Neuronal stem cell (in vitro differentiated cells): ENCODE data around the gene TTC28.

Experiments
- DNase-seq: peaks from one replicate; pipeline ENCODE4 v3.0.0-alpha.2; 2013; ENCODE audit warnings: low spot score
- H2AFZ ChIP-seq: one replicate; pipeline ENCODE4 v1.6.1; 2013; ENCODE audit warnings: mild to moderate bottlenecking, low read length, inconsistent platforms
- H2AK5ac ChIP-seq: 2 replicates; pipeline ENCODE4 v1.6.1; 2013; ENCODE audit warnings: low read depth, mild to moderate bottlenecking, inconsistent platforms, low read length, moderate library complexity, mixed read lengths
- H2BK120ac ChIP-seq: 2 replicates; pipeline ENCODE4 v1.6.1; 2013; ENCODE audit warnings: low read depth, mild to moderate bottlenecking, inconsistent platforms, low read length, moderate library complexity, mixed read lengths
- H2BK12ac ChIP-seq: one replicate; pipeline ENCODE4 v1.6.1; 2013; ENCODE audit warnings: low read length, inconsistent platforms
- H2BK15ac ChIP-seq: 2 replicates; pipeline ENCODE4 v1.6.1; 2013; ENCODE audit warnings: mild to moderate bottlenecking, low read length, inconsistent platforms, mixed read lengths
- H2BK5ac ChIP-seq: one replicate; pipeline ENCODE4 v1.6.1; 2013; ENCODE audit warnings: inconsistent platforms, mild to moderate bottlenecking, low read length, moderate library complexity
- H3K14ac ChIP-seq: one replicate; pipeline ENCODE4 v1.6.1; 2013; ENCODE audit warnings: low read length, inconsistent platforms
- H3K18ac ChIP-seq: 2 replicates; pipeline ENCODE4 v1.6.1; 2013; ENCODE audit warnings: low read length, inconsistent platforms
- H3K23ac ChIP-seq: 2 replicates; pipeline ENCODE4 v1.6.1; 2013; ENCODE audit warnings: low read depth, mild to moderate bottlenecking, mixed read lengths, low read length, inconsistent platforms; ENCODE audit not compliant: poor library complexity
- H3K27ac ChIP-seq: replicated peaks from 3 replicates; pipeline ENCODE4 v1.5.1; 2013; ENCODE audit warnings: low read length, inconsistent platforms
- H3K27me3 ChIP-seq, 3 experiments: 2 replicates each; pipeline ENCODE4 v1.6.1; 2013; ENCODE audit warnings: low read length in 3 of 3, mild to moderate bottlenecking in 2 of 3, inconsistent platforms in 1 of 3, low read depth in 1 of 3, mixed read lengths in 1 of 3, moderate library complexity in 1 of 3; ENCODE audit not compliant: control insufficient read depth in 3 of 3, insufficient read depth in 3 of 3
- H3K36me3 ChIP-seq, 2 donors: replicated peaks in 1 of 2; 2 replicates each; pipeline ENCODE4 v1.6.1; 2013; ENCODE audit warnings: low read length in 2 of 2; ENCODE audit not compliant: control insufficient read depth in 2 of 2, insufficient read depth in 2 of 2
- H3K4ac ChIP-seq: 2 replicates; pipeline ENCODE4 v1.6.1; 2013; ENCODE audit warnings: inconsistent platforms, mild to moderate bottlenecking, low read length, moderate library complexity
- H3K4me1 ChIP-seq, 2 donors: 1 replicate in 1 of 2; 2 replicates in 1 of 2; pipeline ENCODE4 v1.6.1; 2013; ENCODE audit warnings: low read length in 2 of 2, low read depth in 1 of 2; ENCODE audit not compliant: control insufficient read depth in 2 of 2, insufficient read depth in 1 of 2
- H3K4me2 ChIP-seq: one replicate; pipeline ENCODE4 v1.6.1; 2013; ENCODE audit warnings: mild to moderate bottlenecking, low read length, inconsistent platforms; ENCODE audit not compliant: insufficient read depth, poor library complexity, severe bottlenecking
- H3K4me3 ChIP-seq, 2 donors: 2 replicates each; pipeline ENCODE4 v1.5.1; 2013; ENCODE audit warnings: low read length in 2 of 2, mild to moderate bottlenecking in 2 of 2, inconsistent platforms in 1 of 2, moderate library complexity in 1 of 2
- H3K79me1 ChIP-seq: one replicate; pipeline ENCODE4 v1.6.1; 2013; ENCODE audit warnings: low read depth, mild to moderate bottlenecking, inconsistent platforms, low read length, moderate library complexity
- H3K9ac ChIP-seq: one replicate; pipeline ENCODE4 v1.6.1; 2013; ENCODE audit warnings: mild to moderate bottlenecking, low read depth, low read length, inconsistent platforms; ENCODE audit not compliant: poor library complexity
- H3K9me3 ChIP-seq, 2 donors: replicated peaks in 1 of 2; 2 replicates each; pipeline versions ENCODE3 to v1.6.1; 2013; ENCODE audit warnings: low read length in 2 of 2, mild to moderate bottlenecking in 2 of 2, inconsistent platforms in 1 of 2, low read depth in 1 of 2, mixed read lengths in 1 of 2, moderate library complexity in 1 of 2; ENCODE audit not compliant: control insufficient read depth in 2 of 2, insufficient read depth in 1 of 2
- H4K8ac ChIP-seq: one replicate; pipeline ENCODE4 v1.6.1; 2013; ENCODE audit warnings: low read depth, mild to moderate bottlenecking, inconsistent platforms, low read length, moderate library complexity
- H4K91ac ChIP-seq: one replicate; pipeline ENCODE4 v1.6.1; 2013; ENCODE audit warnings: low read length, low read depth, mild to moderate bottlenecking, inconsistent platforms; ENCODE audit not compliant: poor library complexity
- WGBS, 2 donors: extraction: QIAGEN DNeasy Blood & Tissue Kit; methylation state at CpG; one replicate each; pipeline ENCODE4 v1.1.7; 2013; ENCODE audit warnings: missing lambda C conversion rate in 2 of 2, mixed read lengths in 1 of 2; ENCODE audit not compliant: insufficient read length in 2 of 2, insufficient replicate concordance in 1 of 2; ENCODE audit errors: extremely low coverage in 2 of 2; 5-methylcytosine and 5-hydroxymethylcytosine counted together

The TTC28 gene

DNA sequence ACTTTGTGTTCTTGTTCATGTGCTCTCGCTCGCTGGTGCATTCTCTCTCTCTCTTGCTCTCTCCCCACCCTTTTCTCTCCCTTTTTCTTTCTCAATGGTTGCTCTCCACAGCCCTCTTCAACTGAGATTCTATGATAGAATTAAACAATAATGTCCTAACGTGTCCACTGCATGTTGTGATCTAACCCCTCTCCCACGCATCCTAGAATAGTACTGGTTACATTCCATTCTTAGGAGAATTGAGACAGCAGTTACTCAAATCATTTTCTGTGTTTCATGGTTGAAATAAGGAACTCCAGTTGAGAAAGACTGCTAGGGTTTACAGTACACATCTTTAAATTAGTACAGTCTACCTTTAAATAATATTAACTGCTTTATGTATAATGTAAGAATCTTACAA is 442.5 kb downstream of the TTC28 start:
- H3K4me1 ChIP-seq: peaks cover 2 to 3% of the 10 kb centered on the region in 2 donors
- WGBS, 2 donors: no CpG with 5 or more reads among the region's 4 CpGs
- DNase-seq: no peak
- H2AFZ ChIP-seq: no peak overlapping the region
- H2AK5ac ChIP-seq: no peak overlapping the region
- H2BK12ac ChIP-seq: no peak overlapping the region
- no peak overlapping the region for H2BK120ac ChIP-seq
- H3K27ac ChIP-seq: no peak overlapping the region
- H3K4me3 ChIP-seq: no peak overlapping the region
- H3K9ac ChIP-seq: no peak overlapping the region
- no peak overlapping the region for H2BK5ac ChIP-seq
- H3K18ac ChIP-seq: no peak overlapping the region
- no peaks in the 10 kb centered on the region for H3K79me1 ChIP-seq
- H4K8ac ChIP-seq: no peak overlapping the region
- no peaks in the 10 kb centered on the region for H3K27me3 ChIP-seq
- no peaks in the 10 kb centered on the region for H3K36me3 ChIP-seq
- no peak overlapping the region for H2BK15ac ChIP-seq
- H3K4ac ChIP-seq: no peak overlapping the region
- no peak overlapping the region for H4K91ac ChIP-seq
- no peak overlapping the region for H3K4me2 ChIP-seq
- no peak overlapping the region for H3K23ac ChIP-seq
- H3K14ac ChIP-seq: no peak overlapping the region
- H3K9me3 ChIP-seq: peaks cover 0 to 8% of the 10 kb centered on the region in 2 donors

DNA sequence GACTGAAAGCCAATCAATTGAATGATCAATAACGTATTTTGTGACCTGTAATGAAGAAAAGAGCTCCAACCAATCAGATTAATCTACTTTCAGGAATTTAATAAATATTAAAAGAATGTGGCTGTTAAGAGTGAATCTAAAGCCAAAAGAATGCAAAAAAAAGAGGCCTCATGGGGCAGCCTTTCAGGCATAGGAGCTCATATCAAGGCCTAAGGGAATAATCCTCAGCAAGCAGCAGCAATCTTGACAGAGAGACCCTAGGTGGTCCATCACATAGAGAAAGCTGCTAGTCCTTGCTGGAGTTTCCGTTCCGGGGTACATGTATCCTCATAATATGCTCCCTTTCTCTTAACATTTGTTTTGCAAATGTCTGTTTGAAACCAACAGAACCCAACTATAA is 447.4 kb downstream of the TTC28 start:
- no peak overlapping the region for H2BK5ac ChIP-seq
- no peak overlapping the region for H2BK120ac ChIP-seq
- no peaks in the 10 kb centered on the region for H3K79me1 ChIP-seq
- H4K91ac ChIP-seq: no peak overlapping the region
- H3K4me2 ChIP-seq: no peak overlapping the region
- no peak overlapping the region for H3K9ac ChIP-seq
- H2BK12ac ChIP-seq: no peak overlapping the region
- peaks cover 9 to 23% of the 10 kb centered on the region in 2 donors for H3K4me1 ChIP-seq
- H2BK15ac ChIP-seq: no peak overlapping the region
- no peaks in the 10 kb centered on the region for H3K9me3 ChIP-seq
- no peak overlapping the region for H3K14ac ChIP-seq
- H3K23ac ChIP-seq: no peak overlapping the region
- DNase-seq: no peak
- H2AK5ac ChIP-seq: no peak overlapping the region
- no peak overlapping the region for H3K4ac ChIP-seq
- no peaks in the 10 kb centered on the region for H3K27me3 ChIP-seq
- H3K4me3 ChIP-seq: no peak overlapping the region
- H3K36me3 ChIP-seq: no peaks in the 10 kb centered on the region
- H3K27ac ChIP-seq: no peak overlapping the region
- no peak overlapping the region for H4K8ac ChIP-seq
- no peak overlapping the region for H3K18ac ChIP-seq
- WGBS, 2 donors: no CpG with 5 or more reads among the region's 3 CpGs
- H2AFZ ChIP-seq: no peak overlapping the region

DNA sequence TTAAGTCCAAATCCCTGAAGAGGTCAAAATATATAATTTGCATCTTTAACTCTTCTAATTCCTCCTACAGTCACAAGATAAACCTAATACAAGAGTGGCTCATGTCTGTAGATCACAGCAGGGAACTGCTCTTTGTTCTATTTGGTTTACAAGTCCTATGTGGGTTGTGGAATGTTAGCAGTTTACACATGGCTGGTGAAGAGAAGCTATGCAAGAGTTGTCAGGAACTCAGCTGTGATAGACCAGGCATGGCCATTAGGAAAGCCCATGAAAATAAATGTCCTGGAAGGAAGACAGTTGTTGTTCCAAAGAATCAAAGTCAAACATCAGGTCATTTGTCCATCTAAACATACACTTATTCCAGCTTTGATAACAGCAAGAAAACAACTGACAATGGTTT is 448.2 kb downstream of the TTC28 start:
- Histone ChIP-seq H2AFZ (no peak overlapping the region), H3K23ac (no peak overlapping the region), H4K8ac (no peak overlapping the region), H4K91ac (no peak overlapping the region), H3K4me2 (no peak overlapping the region), H3K9ac (no peak overlapping the region), H3K9me3 (no peaks in the 10 kb centered on the region), H2BK12ac (no peak overlapping the region), H3K36me3 (no peaks in the 10 kb centered on the region), H2AK5ac (no peak overlapping the region), H3K4ac (no peak overlapping the region), H2BK15ac (no peak overlapping the region), H3K4me1 (peaks cover 9 to 23% of the 10 kb centered on the region in 2 donors), H3K14ac (no peak overlapping the region), H3K18ac (no peak overlapping the region), H3K79me1 (no peaks in the 10 kb centered on the region), H2BK5ac (no peak overlapping the region), H3K4me3 (no peak overlapping the region), H2BK120ac (no peak overlapping the region), H3K27ac (no peak overlapping the region), H3K27me3 (no peaks in the 10 kb centered on the region)
- peak; percentile 33 for DNase-seq

DNA sequence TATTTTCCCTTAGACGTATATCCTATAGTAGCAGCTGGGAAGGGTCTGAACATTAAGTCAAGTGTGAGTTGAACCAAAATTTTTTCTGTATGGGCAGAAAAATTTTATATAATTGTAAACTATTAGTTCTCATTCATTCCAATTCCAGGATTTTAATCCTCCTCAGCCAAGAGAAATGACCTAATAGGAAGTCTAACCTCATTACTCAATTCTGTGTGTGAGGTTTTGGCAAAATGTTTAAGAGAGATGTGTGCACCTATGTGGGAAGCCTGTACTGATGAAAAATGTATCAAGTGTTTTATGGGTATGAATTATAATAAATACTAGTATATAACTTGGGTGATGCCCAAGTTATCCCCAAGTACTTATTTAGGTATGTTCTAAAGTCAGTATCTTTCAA is 449.0 kb downstream of the TTC28 start:
- WGBS, 2 donors: no CpG with 5 or more reads among the region's 1 CpG
- Histone ChIP-seq H2AFZ (no peak overlapping the region), H3K27ac (no peak overlapping the region), H2BK15ac (no peak overlapping the region), H3K4me2 (no peak overlapping the region), H3K4me3 (no peak overlapping the region), H3K36me3 (no peaks in the 10 kb centered on the region), H3K14ac (no peak overlapping the region), H3K9me3 (no peaks in the 10 kb centered on the region), H3K27me3 (no peaks in the 10 kb centered on the region), H2BK120ac (no peak overlapping the region), H4K91ac (no peak overlapping the region), H3K79me1 (no peaks in the 10 kb centered on the region), H3K9ac (no peak overlapping the region), H2BK12ac (no peak overlapping the region), H3K4ac (no peak overlapping the region), H2AK5ac (no peak overlapping the region), H4K8ac (no peak overlapping the region), H3K18ac (no peak overlapping the region), H3K4me1 (peaks cover 9 to 23% of the 10 kb centered on the region in 2 donors), H2BK5ac (no peak overlapping the region), H3K23ac (no peak overlapping the region)
- no peak for DNase-seq
